Measurements from ENCODE around the gene CFAP298.

The CFAP298 gene

DNA sequence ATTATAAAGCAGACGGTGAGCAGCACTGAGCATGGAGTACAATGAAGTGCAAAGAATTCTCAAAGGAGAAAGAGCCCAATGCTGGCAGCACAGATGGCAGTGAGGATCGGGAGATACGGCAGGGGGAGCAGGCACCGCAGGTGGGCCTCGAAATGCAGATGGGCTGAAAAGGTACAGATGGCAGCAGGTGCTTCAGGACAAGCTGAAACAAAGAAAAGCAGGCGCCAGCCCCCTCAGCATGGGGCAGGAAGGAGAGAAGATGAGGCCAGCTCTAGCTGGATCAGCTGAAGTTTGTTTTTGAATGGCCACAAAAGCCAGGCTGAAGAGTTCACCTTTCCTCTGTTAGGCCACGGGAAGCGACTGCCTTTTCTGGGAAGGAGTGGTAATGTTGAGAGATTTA, 7.7 kb downstream of the CFAP298 start:
- no peaks in the 10 kb centered on the region for H3K27me3 ChIP-seq (ENCODE audit: insufficient read depth, poor library complexity, severe bottlenecking)
- H3K4me3 ChIP-seq (replicated peaks; ENCODE audit: insufficient read depth, low read length), result no peak overlapping the region
- TF ChIP-seq GABPA (IDR thresholded peaks at IDR 0.05; ENCODE audit: low read depth), result no peak
- TF ChIP-seq, protein P1, sequence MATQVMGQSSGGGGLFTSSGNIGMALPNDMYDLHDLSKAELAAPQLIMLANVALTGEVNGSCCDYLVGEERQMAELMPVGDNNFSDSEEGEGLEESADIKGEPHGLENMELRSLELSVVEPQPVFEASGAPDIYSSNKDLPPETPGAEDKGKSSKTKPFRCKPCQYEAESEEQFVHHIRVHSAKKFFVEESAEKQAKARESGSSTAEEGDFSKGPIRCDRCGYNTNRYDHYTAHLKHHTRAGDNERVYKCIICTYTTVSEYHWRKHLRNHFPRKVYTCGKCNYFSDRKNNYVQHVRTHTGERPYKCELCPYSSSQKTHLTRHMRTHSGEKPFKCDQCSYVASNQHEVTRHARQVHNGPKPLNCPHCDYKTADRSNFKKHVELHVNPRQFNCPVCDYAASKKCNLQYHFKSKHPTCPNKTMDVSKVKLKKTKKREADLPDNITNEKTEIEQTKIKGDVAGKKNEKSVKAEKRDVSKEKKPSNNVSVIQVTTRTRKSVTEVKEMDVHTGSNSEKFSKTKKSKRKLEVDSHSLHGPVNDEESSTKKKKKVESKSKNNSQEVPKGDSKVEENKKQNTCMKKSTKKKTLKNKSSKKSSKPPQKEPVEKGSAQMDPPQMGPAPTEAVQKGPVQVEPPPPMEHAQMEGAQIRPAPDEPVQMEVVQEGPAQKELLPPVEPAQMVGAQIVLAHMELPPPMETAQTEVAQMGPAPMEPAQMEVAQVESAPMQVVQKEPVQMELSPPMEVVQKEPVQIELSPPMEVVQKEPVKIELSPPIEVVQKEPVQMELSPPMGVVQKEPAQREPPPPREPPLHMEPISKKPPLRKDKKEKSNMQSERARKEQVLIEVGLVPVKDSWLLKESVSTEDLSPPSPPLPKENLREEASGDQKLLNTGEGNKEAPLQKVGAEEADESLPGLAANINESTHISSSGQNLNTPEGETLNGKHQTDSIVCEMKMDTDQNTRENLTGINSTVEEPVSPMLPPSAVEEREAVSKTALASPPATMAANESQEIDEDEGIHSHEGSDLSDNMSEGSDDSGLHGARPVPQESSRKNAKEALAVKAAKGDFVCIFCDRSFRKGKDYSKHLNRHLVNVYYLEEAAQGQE (IDR thresholded peaks at IDR 0.05; ENCODE audit: insufficient replicate concordance, low read depth), result no peak
- no peak for TF ChIP-seq SPI1 (IDR thresholded peaks at IDR 0.05; ENCODE audit: borderline replicate concordance, low read depth)
- TF ChIP-seq, protein P2, sequence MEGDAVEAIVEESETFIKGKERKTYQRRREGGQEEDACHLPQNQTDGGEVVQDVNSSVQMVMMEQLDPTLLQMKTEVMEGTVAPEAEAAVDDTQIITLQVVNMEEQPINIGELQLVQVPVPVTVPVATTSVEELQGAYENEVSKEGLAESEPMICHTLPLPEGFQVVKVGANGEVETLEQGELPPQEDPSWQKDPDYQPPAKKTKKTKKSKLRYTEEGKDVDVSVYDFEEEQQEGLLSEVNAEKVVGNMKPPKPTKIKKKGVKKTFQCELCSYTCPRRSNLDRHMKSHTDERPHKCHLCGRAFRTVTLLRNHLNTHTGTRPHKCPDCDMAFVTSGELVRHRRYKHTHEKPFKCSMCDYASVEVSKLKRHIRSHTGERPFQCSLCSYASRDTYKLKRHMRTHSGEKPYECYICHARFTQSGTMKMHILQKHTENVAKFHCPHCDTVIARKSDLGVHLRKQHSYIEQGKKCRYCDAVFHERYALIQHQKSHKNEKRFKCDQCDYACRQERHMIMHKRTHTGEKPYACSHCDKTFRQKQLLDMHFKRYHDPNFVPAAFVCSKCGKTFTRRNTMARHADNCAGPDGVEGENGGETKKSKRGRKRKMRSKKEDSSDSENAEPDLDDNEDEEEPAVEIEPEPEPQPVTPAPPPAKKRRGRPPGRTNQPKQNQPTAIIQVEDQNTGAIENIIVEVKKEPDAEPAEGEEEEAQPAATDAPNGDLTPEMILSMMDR (IDR thresholded peaks at IDR 0.05; ENCODE audit: insufficient read depth, low read length), result no peak
- no peak for TF ChIP-seq POLR2AphosphoS5 (IDR thresholded peaks at IDR 0.05; ENCODE audit: low read depth)
- no peak overlapping the region for H3K27ac ChIP-seq (replicated peaks)
- no peak for DNase-seq (ENCODE audit: low read depth in 1 of 2, low spot score in 1 of 2)

DNA sequence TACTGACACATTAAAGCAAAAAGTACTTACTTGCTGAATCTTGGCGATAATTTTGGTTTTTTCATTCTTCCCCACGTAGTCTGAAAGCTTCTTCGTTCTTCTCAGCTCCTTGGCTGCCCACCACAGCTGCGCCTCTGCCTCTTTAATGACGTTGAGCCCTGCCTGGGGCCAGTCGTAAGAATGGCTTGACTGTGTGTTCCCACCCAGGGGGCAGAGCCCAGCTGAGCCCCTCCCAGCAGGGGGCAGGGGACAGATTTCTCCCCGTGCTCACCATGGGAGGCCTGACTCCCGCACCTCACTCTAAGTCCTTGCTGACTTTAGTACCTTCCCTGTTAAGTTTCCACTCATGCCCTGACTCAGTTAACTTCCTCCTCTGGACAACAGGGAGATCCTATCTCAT, 9.0 kb downstream of the CFAP298 start:
- no peak for DNase-seq (ENCODE audit: low read depth in 1 of 2, low spot score in 1 of 2)
- TF ChIP-seq, protein P1 (IDR thresholded peaks at IDR 0.05; ENCODE audit: insufficient replicate concordance, low read depth), result no peak
- no peak for TF ChIP-seq GABPA (IDR thresholded peaks at IDR 0.05; ENCODE audit: low read depth)
- TF ChIP-seq, protein P2 (IDR thresholded peaks at IDR 0.05; ENCODE audit: insufficient read depth, low read length), result no peak
- TF ChIP-seq POLR2AphosphoS5 (IDR thresholded peaks at IDR 0.05; ENCODE audit: low read depth), result no peak
- no peak for TF ChIP-seq SPI1 (IDR thresholded peaks at IDR 0.05; ENCODE audit: borderline replicate concordance, low read depth)
- Histone ChIP-seq H3K27ac (replicated peaks) (no peak overlapping the region), H3K27me3 (ENCODE audit: insufficient read depth, poor library complexity, severe bottlenecking) (no peaks in the 10 kb centered on the region), H3K4me3 (replicated peaks; ENCODE audit: insufficient read depth, low read length) (no peak overlapping the region)

GRCh38 chr21:32602099-32602498, 10.1 kb downstream of the CFAP298 start:
- H3K4me3 ChIP-seq (replicated peaks; ENCODE audit: insufficient read depth, low read length), result no peak overlapping the region
- no peak overlapping the region for H3K27ac ChIP-seq (replicated peaks)
- TF ChIP-seq, protein P2 (IDR thresholded peaks at IDR 0.05; ENCODE audit: insufficient read depth, low read length), result no peak
- TF ChIP-seq GABPA (IDR thresholded peaks at IDR 0.05; ENCODE audit: low read depth), result no peak
- no peak for TF ChIP-seq SPI1 (IDR thresholded peaks at IDR 0.05; ENCODE audit: borderline replicate concordance, low read depth)
- TF ChIP-seq POLR2AphosphoS5 (IDR thresholded peaks at IDR 0.05; ENCODE audit: low read depth), result no peak
- TF ChIP-seq, protein P1 (IDR thresholded peaks at IDR 0.05; ENCODE audit: insufficient replicate concordance, low read depth), result no peak
- no peak for DNase-seq (ENCODE audit: low read depth in 1 of 2, low spot score in 1 of 2)
- H3K27me3 ChIP-seq (ENCODE audit: insufficient read depth, poor library complexity, severe bottlenecking), result no peaks in the 10 kb centered on the region

Measured in HL-60 (cell line).